IPS-20b (cell line): ENCODE data around the gene SPTBN5.

Experiments
- H3K27ac ChIP-seq: one replicate; pipeline ENCODE4 v1.5.1; 2013; ENCODE audit warnings: low read length
- H3K27me3 ChIP-seq: 2 replicates; pipeline ENCODE4 v1.6.1; 2013; ENCODE audit warnings: mild to moderate bottlenecking, low read length, inconsistent platforms; ENCODE audit not compliant: insufficient read depth
- H3K36me3 ChIP-seq: 2 replicates; pipeline ENCODE4 v1.6.1; 2013; ENCODE audit warnings: low read depth, mild to moderate bottlenecking, inconsistent platforms, low read length, moderate library complexity; ENCODE audit not compliant: insufficient read depth
- H3K4me1 ChIP-seq: 2 replicates; pipeline ENCODE4 v1.6.1; 2013; ENCODE audit warnings: mild to moderate bottlenecking, control low read depth, inconsistent platforms, low read length, moderate library complexity; ENCODE audit not compliant: insufficient read depth
- H3K4me3 ChIP-seq: 2 replicates; pipeline ENCODE4 v1.5.1; 2013; ENCODE audit warnings: mild to moderate bottlenecking, low read length, inconsistent platforms
- H3K9ac ChIP-seq: 2 replicates; pipeline ENCODE4 v1.6.1; 2013; ENCODE audit warnings: low read depth, mild to moderate bottlenecking, inconsistent platforms, low read length, moderate library complexity
- H3K9me3 ChIP-seq: 2 replicates; pipeline ENCODE4 v1.6.1; 2013; ENCODE audit warnings: mild to moderate bottlenecking, low read depth, low read length, inconsistent platforms; ENCODE audit not compliant: insufficient read depth

Gene SPTBN5

GRCh38 chr15:41868321-41868720 lies 25.5 kb downstream of the SPTBN5 start:
- Histone ChIP-seq H3K9me3 (no peaks in the 10 kb centered on the region), H3K4me1 (no peaks in the 10 kb centered on the region), H3K27ac (no peak overlapping the region), H3K4me3 (no peak overlapping the region), H3K36me3 (no peaks in the 10 kb centered on the region), H3K27me3 (no peaks in the 10 kb centered on the region), H3K9ac (no peak overlapping the region)

GRCh38 chr15:41866872-41867579 lies 26.8 kb downstream of the SPTBN5 start:
- Histone ChIP-seq H3K9ac (no peak overlapping the region), H3K4me1 (no peaks in the 10 kb centered on the region), H3K27me3 (no peaks in the 10 kb centered on the region), H3K4me3 (no peak overlapping the region), H3K36me3 (no peaks in the 10 kb centered on the region), H3K9me3 (no peaks in the 10 kb centered on the region), H3K27ac (no peak overlapping the region)

- Histone ChIP-seq H3K4me3 (no peak overlapping the region), H3K9me3 (no peaks in the 10 kb centered on the region), H3K27ac (no peak overlapping the region), H3K4me1 (no peaks in the 10 kb centered on the region), H3K36me3 (no peaks in the 10 kb centered on the region), H3K9ac (no peak overlapping the region), H3K27me3 (no peaks in the 10 kb centered on the region)
These were observed 27.6 kb downstream of the SPTBN5 start for GRCh38 chr15:41866263-41866703.

GRCh38 chr15:41865490-41866055 lies 28.3 kb downstream of the SPTBN5 start:
- Histone ChIP-seq H3K27me3 (no peaks in the 10 kb centered on the region), H3K36me3 (no peaks in the 10 kb centered on the region), H3K4me3 (no peak overlapping the region), H3K27ac (no peak overlapping the region), H3K9ac (no peak overlapping the region), H3K9me3 (no peaks in the 10 kb centered on the region), H3K4me1 (no peaks in the 10 kb centered on the region)

- Histone ChIP-seq H3K36me3 (no peaks in the 10 kb centered on the region), H3K4me3 (no peak overlapping the region), H3K9ac (no peak overlapping the region), H3K9me3 (no peaks in the 10 kb centered on the region), H3K27ac (no peak overlapping the region), H3K27me3 (no peaks in the 10 kb centered on the region), H3K4me1 (no peaks in the 10 kb centered on the region)
These were observed 31.2 kb downstream of the SPTBN5 start for GRCh38 chr15:41862515-41863116.

- Histone ChIP-seq H3K9me3 (no peaks in the 10 kb centered on the region), H3K9ac (no peak overlapping the region), H3K36me3 (no peaks in the 10 kb centered on the region), H3K27me3 (no peaks in the 10 kb centered on the region), H3K4me3 (no peak overlapping the region), H3K27ac (no peak overlapping the region), H3K4me1 (no peaks in the 10 kb centered on the region)
These were observed 32.0 kb downstream of the SPTBN5 start for GRCh38 chr15:41861736-41862356.

- Histone ChIP-seq H3K4me3 (no peak overlapping the region), H3K27ac (no peak overlapping the region), H3K4me1 (no peaks in the 10 kb centered on the region), H3K36me3 (no peaks in the 10 kb centered on the region), H3K27me3 (no peaks in the 10 kb centered on the region), H3K9me3 (no peaks in the 10 kb centered on the region), H3K9ac (no peak overlapping the region)
These were observed 33.6 kb downstream of the SPTBN5 start for GRCh38 chr15:41860049-41860828.

- Histone ChIP-seq H3K27ac (no peak overlapping the region), H3K4me1 (no peaks in the 10 kb centered on the region), H3K36me3 (no peaks in the 10 kb centered on the region), H3K27me3 (no peaks in the 10 kb centered on the region), H3K9me3 (no peaks in the 10 kb centered on the region), H3K9ac (no peak overlapping the region), H3K4me3 (no peak overlapping the region)
These were observed 35.1 kb downstream of the SPTBN5 start for GRCh38 chr15:41858756-41859155.

GRCh38 chr15:41857316-41857715 lies 36.5 kb downstream of the SPTBN5 start:
- H3K27me3 ChIP-seq, result no peaks in the 10 kb centered on the region
- H3K4me3 ChIP-seq, result no peak overlapping the region
- H3K4me1 ChIP-seq, result no peaks in the 10 kb centered on the region
- no peak overlapping the region for H3K27ac ChIP-seq
- no peaks in the 10 kb centered on the region for H3K9me3 ChIP-seq
- H3K9ac ChIP-seq, result no peak overlapping the region
- no peaks in the 10 kb centered on the region for H3K36me3 ChIP-seq

- H3K9ac ChIP-seq, result no peak overlapping the region
- H3K27me3 ChIP-seq, result no peaks in the 10 kb centered on the region
These were observed 37.1 kb downstream of the SPTBN5 start for GRCh38 chr15:41856716-41857115.

GRCh38 chr15:41856262-41856661 lies 37.6 kb downstream of the SPTBN5 start:
- Histone ChIP-seq H3K36me3 (no peaks in the 10 kb centered on the region), H3K9me3 (no peaks in the 10 kb centered on the region), H3K4me3 (no peak overlapping the region), H3K9ac (no peak overlapping the region), H3K4me1 (no peaks in the 10 kb centered on the region), H3K27me3 (no peaks in the 10 kb centered on the region), H3K27ac (no peak overlapping the region)

More at GRCh38 chr15:41856716-41857115, 37.1 kb downstream of the SPTBN5 start:
- Histone ChIP-seq H3K27ac (no peak overlapping the region), H3K4me3 (no peak overlapping the region), H3K36me3 (no peaks in the 10 kb centered on the region), H3K9me3 (no peaks in the 10 kb centered on the region), H3K4me1 (no peaks in the 10 kb centered on the region)
